Esophagus mucosa (tissue), 1 donor: ENCODE results near the gene USP49. TPM values are rescaled to one million over a fixed set of nuclear protein-coding genes. Genes with fewer than 3 reads are reported as not detected.
"Not testable (repeated sequence)": the region's sequence is repeated elsewhere in the genome, so short reads cannot be mapped to it uniquely, and the experiment has no call there.

Source experiments
- ATAC-seq: fragments of 200-7000 bp; cut with Tn5 transposase; one replicate; pipeline ENCODE4 v1.9.1; 2020
- total RNA-seq: library from RNA; stranded (reverse); gene quantifications from one replicate; pipeline ENCODE4 v1.2.4, GENCODE V29; 2023
- donor health status: DM: yes; HTN: yes; CAD: no.

Gene USP49
- total RNA-seq, 1 donor from 2014 or later, result 1.5 TPM

GRCh38 chr6:41871691-41872090 is 23.5 kb downstream of the USP49 start:
- no peak for ATAC-seq

GRCh38 chr6:41859356-41859755 is 35.8 kb downstream of the USP49 start:
- ATAC-seq, result no peak

- ATAC-seq, result no peak
Measured at GRCh38 chr6:41858703-41859102, 36.5 kb downstream of the USP49 start.

- ATAC-seq, result no peak
Measured at GRCh38 chr6:41850861-41851260, 44.3 kb downstream of the USP49 start.

- ATAC-seq, result peak; percentile 97
Measured at GRCh38 chr6:41846666-41847237, 48.4 kb downstream of the USP49 start.

GRCh38 chr6:41843178-41843577 is 52.0 kb downstream of the USP49 start:
- ATAC-seq, result no peak

- no peak for ATAC-seq
Measured at GRCh38 chr6:41840326-41840725, 54.8 kb downstream of the USP49 start.

- no peak for ATAC-seq
Measured at GRCh38 chr6:41836660-41837052, 58.5 kb downstream of the USP49 start.

GRCh38 chr6:41836022-41836659 is 59.0 kb downstream of the USP49 start:
- no peak for ATAC-seq

GRCh38 chr6:41832263-41832662 is 62.9 kb downstream of the USP49 start:
- ATAC-seq, result no peak

GRCh38 chr6:41826343-41827022 is 68.7 kb downstream of the USP49 start:
- no peak for ATAC-seq

GRCh38 chr6:41824571-41825569 is 70.3 kb downstream of the USP49 start:
- no peak for ATAC-seq

GRCh38 chr6:41823178-41823577 is 72.0 kb downstream of the USP49 start:
- ATAC-seq, result no peak

- no peak for ATAC-seq
Measured at GRCh38 chr6:41822021-41822420, 73.2 kb downstream of the USP49 start.

GRCh38 chr6:41821266-41821665 is 73.9 kb downstream of the USP49 start:
- no peak for ATAC-seq

GRCh38 chr6:41818271-41819054 is 76.7 kb downstream of the USP49 start:
- peak; percentile 67 for ATAC-seq

- ATAC-seq, result no peak
Measured at GRCh38 chr6:41815587-41815986, 79.6 kb downstream of the USP49 start.

GRCh38 chr6:41814629-41815028 is 80.5 kb downstream of the USP49 start:
- ATAC-seq, result no peak

- ATAC-seq, result no peak
Measured at GRCh38 chr6:41813956-41814355, 81.2 kb downstream of the USP49 start.

- ATAC-seq, result no peak
Measured at GRCh38 chr6:41813469-41813868, 81.7 kb downstream of the USP49 start.

GRCh38 chr6:41811946-41812345 is 83.2 kb downstream of the USP49 start:
- not testable (repeated sequence) for ATAC-seq

GRCh38 chr6:41811095-41811494 is 84.1 kb downstream of the USP49 start:
- ATAC-seq, result no peak
